Stimulated activated CD4-positive, alpha-beta T cell treated with anti-CD3 and anti-CD28 coated beads, Interleukin-1b, Interleukin-23, amount 100 ng/mL, for 1 hour (primary cell): ENCODE measurements around the gene COL25A1.
A peak's percentile ranks its signal among the peaks of the same experiment; 100 is the strongest.

Source experiments
- DNase-seq, 2 donors: peaks; one replicate each; pipeline ENCODE4 v3.0.0-alpha.2; 2020; ENCODE audit warnings: low read depth in 2 of 2

The COL25A1 gene

GRCh38 chr4:109302361-109303139 lies at the start of gene COL25A1:
Gene COL25A1 (minus strand): TSS chr4:109302658.
- DNase-seq, result peak in 1 of 2 donors; percentile 12

- DNase-seq, result no peak
Observed at GRCh38 chr4:109350121-109350520, 47.7 kb upstream of the COL25A1 start.

- no peak for DNase-seq
Observed at GRCh38 chr4:109334129-109335105, 32.0 kb upstream of the COL25A1 start.

- DNase-seq, result no peak
Observed at GRCh38 chr4:109332926-109333464, 30.5 kb upstream of the COL25A1 start.

GRCh38 chr4:109327641-109328040 lies 25.2 kb upstream of the COL25A1 start:
- no peak for DNase-seq

- DNase-seq, result no peak
Observed at GRCh38 chr4:109325698-109326097, 23.2 kb upstream of the COL25A1 start.

- DNase-seq, result no peak
Observed at GRCh38 chr4:109323348-109323747, 20.9 kb upstream of the COL25A1 start.

GRCh38 chr4:109321232-109321631 lies 18.8 kb upstream of the COL25A1 start:
- DNase-seq, result no peak

GRCh38 chr4:109319684-109320083 lies 17.2 kb upstream of the COL25A1 start:
- no peak for DNase-seq

- no peak for DNase-seq
Observed at GRCh38 chr4:109319156-109319555, 16.7 kb upstream of the COL25A1 start.

- no peak for DNase-seq
Observed at GRCh38 chr4:109315818-109316217, 13.4 kb upstream of the COL25A1 start.

- DNase-seq, result no peak
Observed at GRCh38 chr4:109315341-109315740, 12.9 kb upstream of the COL25A1 start.

- DNase-seq, result no peak
Observed at GRCh38 chr4:109313168-109314133, 11.0 kb upstream of the COL25A1 start.

GRCh38 chr4:109303140-109303496 lies 660 bp upstream of the COL25A1 start:
- DNase-seq, result no peak

- DNase-seq, result no peak
Observed at GRCh38 chr4:109301651-109302360, 652 bp downstream of the COL25A1 start.

GRCh38 chr4:109298279-109299010 lies 4.0 kb downstream of the COL25A1 start:
- DNase-seq, result no peak

- DNase-seq, result no peak
Observed at GRCh38 chr4:109296527-109296926, 5.9 kb downstream of the COL25A1 start.

- no peak for DNase-seq
Observed at GRCh38 chr4:109295081-109295480, 7.4 kb downstream of the COL25A1 start.

- no peak for DNase-seq
Observed at GRCh38 chr4:109294468-109295020, 7.9 kb downstream of the COL25A1 start.

- DNase-seq, result no peak
Observed at GRCh38 chr4:109294006-109294405, 8.5 kb downstream of the COL25A1 start.
